Measurements from ENCODE around the gene AFAP1.

Gene AFAP1

DNA sequence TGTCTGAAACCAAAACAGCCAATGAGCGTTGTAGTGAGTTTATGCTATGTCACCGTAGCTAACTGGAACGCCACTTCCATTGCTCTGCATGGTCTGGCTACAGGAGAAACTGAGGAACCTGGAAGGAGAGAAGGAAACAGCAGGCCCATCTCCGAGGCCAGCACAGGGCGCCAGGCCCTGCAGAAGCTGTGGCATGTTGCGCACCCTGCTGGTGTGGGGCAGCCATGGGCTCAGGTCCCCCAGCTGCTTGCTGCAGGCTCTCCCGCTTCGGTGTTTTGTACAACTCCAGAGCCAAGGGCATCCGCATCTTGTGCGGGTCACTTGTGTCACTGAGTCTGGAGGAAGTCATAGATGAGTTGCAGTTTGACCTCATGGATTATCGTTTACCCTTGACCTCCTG lies 89.2 kb downstream of the AFAP1 start:
- TF ChIP-seq RAD21 (IDR thresholded peaks at IDR 0.05; ENCODE audit: low read depth) (peak; percentile 33; the same call in 1 of the 2 replicates), NFIC (IDR thresholded peaks at IDR 0.05) (no peak)

DNA sequence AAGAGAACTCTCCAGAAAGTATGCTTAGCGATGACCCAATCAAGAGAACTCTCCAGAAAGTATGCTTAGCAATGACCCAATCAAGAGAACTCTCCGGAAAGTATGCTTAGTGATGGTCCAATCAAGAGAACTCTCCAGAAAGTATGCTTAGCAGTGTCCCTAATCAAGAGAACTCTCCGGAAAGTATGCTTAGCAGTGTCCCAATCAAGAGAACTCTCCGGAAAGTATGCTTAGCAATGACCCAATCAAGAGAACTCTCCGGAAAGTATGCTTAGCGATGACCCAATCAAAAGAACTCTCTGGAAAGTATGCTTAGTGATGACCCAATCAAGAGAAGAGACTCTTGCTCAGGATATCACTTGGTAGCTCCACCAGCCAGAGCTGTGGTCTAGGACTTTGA lies 92.5 kb downstream of the AFAP1 start:
- no peak for TF ChIP-seq ZBTB7A (IDR thresholded peaks at IDR 0.05; ENCODE audit: low read depth)
- no peak for TF ChIP-seq YY1 (IDR thresholded peaks at IDR 0.05; ENCODE audit: low read depth)
- no peak for TF ChIP-seq CEBPB (IDR thresholded peaks at IDR 0.05)
- TF ChIP-seq REST (IDR thresholded peaks at IDR 0.05; ENCODE audit: low read depth): no peak
- TF ChIP-seq EP300 (IDR thresholded peaks at IDR 0.05; ENCODE audit: borderline replicate concordance): no peak
- no peak for TF ChIP-seq NFIC (IDR thresholded peaks at IDR 0.05)
- no peak for TF ChIP-seq FOXM1 (IDR thresholded peaks at IDR 0.05; ENCODE audit: borderline replicate concordance, low read depth)
- TF ChIP-seq, protein P1, sequence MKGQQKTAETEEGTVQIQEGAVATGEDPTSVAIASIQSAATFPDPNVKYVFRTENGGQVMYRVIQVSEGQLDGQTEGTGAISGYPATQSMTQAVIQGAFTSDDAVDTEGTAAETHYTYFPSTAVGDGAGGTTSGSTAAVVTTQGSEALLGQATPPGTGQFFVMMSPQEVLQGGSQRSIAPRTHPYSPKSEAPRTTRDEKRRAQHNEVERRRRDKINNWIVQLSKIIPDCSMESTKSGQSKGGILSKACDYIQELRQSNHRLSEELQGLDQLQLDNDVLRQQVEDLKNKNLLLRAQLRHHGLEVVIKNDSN (IDR thresholded peaks at IDR 0.05): no peak
- TF ChIP-seq TAF1 (IDR thresholded peaks at IDR 0.05; ENCODE audit: low read depth): no peak
- no peak for TF ChIP-seq EGR1 (IDR thresholded peaks at IDR 0.05)
- TF ChIP-seq RAD21 (IDR thresholded peaks at IDR 0.05; ENCODE audit: low read depth): no peak
- no peak for TF ChIP-seq TCF12 (IDR thresholded peaks at IDR 0.05; ENCODE audit: low read depth)
- TF ChIP-seq, protein P2, sequence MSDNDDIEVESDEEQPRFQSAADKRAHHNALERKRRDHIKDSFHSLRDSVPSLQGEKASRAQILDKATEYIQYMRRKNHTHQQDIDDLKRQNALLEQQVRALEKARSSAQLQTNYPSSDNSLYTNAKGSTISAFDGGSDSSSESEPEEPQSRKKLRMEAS (IDR thresholded peaks at IDR 0.05): no peak

- TF ChIP-seq, protein P2 (IDR thresholded peaks at IDR 0.05): no peak
These were observed 94.0 kb downstream of the AFAP1 start for GRCh38 chr4:7845493-7846128.

GRCh38 chr4:7844594-7844991 lies 95.1 kb downstream of the AFAP1 start:
- TF ChIP-seq TAF1 (IDR thresholded peaks at IDR 0.05; ENCODE audit: low read depth) (no peak), REST (IDR thresholded peaks at IDR 0.05; ENCODE audit: low read depth) (no peak), ZBTB7A (IDR thresholded peaks at IDR 0.05; ENCODE audit: low read depth) (0 out of 2 replicates have a peak, but pooled peaks have one; percentile 16)

GRCh38 chr4:7843831-7844593 lies 95.6 kb downstream of the AFAP1 start:
- TF ChIP-seq RAD21 (IDR thresholded peaks at IDR 0.05; ENCODE audit: low read depth): peak; percentile 69
- no peak for TF ChIP-seq FOXM1 (IDR thresholded peaks at IDR 0.05; ENCODE audit: borderline replicate concordance, low read depth)
- TF ChIP-seq ZBTB7A (IDR thresholded peaks at IDR 0.05; ENCODE audit: low read depth): 0 out of 2 replicates have a peak, but pooled peaks have one; percentile 43
- TF ChIP-seq, protein P2 (IDR thresholded peaks at IDR 0.05): no peak
- no peak for TF ChIP-seq TAF1 (IDR thresholded peaks at IDR 0.05; ENCODE audit: low read depth)

- TF ChIP-seq TCF12 (IDR thresholded peaks at IDR 0.05; ENCODE audit: low read depth): peak; percentile 51
- no peak for TF ChIP-seq TAF1 (IDR thresholded peaks at IDR 0.05; ENCODE audit: low read depth)
- TF ChIP-seq CEBPB (IDR thresholded peaks at IDR 0.05): peak; percentile 42; the same call in 1 of the 2 replicates
- TF ChIP-seq TEAD4 (IDR thresholded peaks at IDR 0.05): peak; percentile 70; the same call in 1 of the 2 replicates
These were observed 97.0 kb downstream of the AFAP1 start for GRCh38 chr4:7842384-7843279.
